Psoas muscle (tissue), 8 donors: ENCODE results near the gene IQCE. TPM values are rescaled to one million over a fixed set of nuclear protein-coding genes. Genes with fewer than 3 reads are reported as not detected.

ENCODE experiments used
- ATAC-seq, 4 donors: fragments of 200-7000 bp; cut with Tn5 transposase; one replicate each; pipeline ENCODE4 v1.9.1; 2020; ENCODE audit warnings: moderate library complexity in 3 of 4, mild to moderate bottlenecking in 2 of 4
- DNase-seq, 2 donors: peaks; one replicate each; pipeline ENCODE4 v3.0.0-alpha.2; 2020
- H3K27ac ChIP-seq: fragments of 200-600 bp; one replicate; pipeline ENCODE4 v1.8.0; 2022
- H3K27me3 ChIP-seq, 3 donors: fragments of 200-600 bp in 1 of 3; one replicate each; pipeline versions ENCODE4 v1.6.1 to v1.8.0; 2013 to 2022; ENCODE audit warnings: low read length in 2 of 3, mild to moderate bottlenecking in 2 of 3, moderate library complexity in 1 of 3; ENCODE audit not compliant: insufficient read depth in 3 of 3
- H3K36me3 ChIP-seq, 2 donors: fragments of 200-600 bp in 1 of 2; one replicate each; pipeline versions ENCODE4 v1.6.1 to v1.8.0; 2013 to 2022; ENCODE audit warnings: low read depth in 1 of 2, mild to moderate bottlenecking in 1 of 2, moderate library complexity in 1 of 2; ENCODE audit not compliant: insufficient read depth in 1 of 2
- H3K4me1 ChIP-seq: fragments of 200-600 bp; one replicate; pipeline ENCODE4 v1.8.0; 2022
- H3K4me3 ChIP-seq: fragments of 200-600 bp; one replicate; pipeline ENCODE4 v1.8.0; 2022; ENCODE audit warnings: mild to moderate bottlenecking
- H3K9me3 ChIP-seq: fragments of 200-600 bp; one replicate; pipeline ENCODE4 v1.8.0; 2022
- CTCF ChIP-seq: fragments of 200-600 bp; IDR thresholded peaks from one replicate; pipeline ENCODE4 v1.8.0; 2022; ENCODE audit warnings: antibody characterized with exemption
- WGBS, 3 donors: extraction: QIAGEN DNeasy Blood & Tissue Kit; methylation state at CpG; one replicate each; pipeline versions ENCODE4 v1.1.6 to v1.1.7; 2013; 5-methylcytosine and 5-hydroxymethylcytosine counted together
- intact Hi-C, 2 donors: fragments of 100-400 bp; cut with DNase I; formaldehyde crosslinking; loops; one replicate each; pipeline versions ENCODE4 v1.11.0 to v1.14.2; 2022
- polyA plus RNA-seq, 3 donors: library from polyadenylated mRNA; stranded (reverse); fragments of 200-250 nt; gene quantifications; one replicate each; pipeline ENCODE4 v1.2.3, GENCODE V29; 2013
- total RNA-seq, 4 donors: library from RNA; stranded (reverse); fragmentation: NEBNext Ultra II Directional in 2 of 4; extraction: Animal tissue kit (Norgen Biotek cat#: 25700) in 2 of 4; gene quantifications; one replicate each; pipeline versions ENCODE4 v1.2.1 to v1.2.4, GENCODE V29; 2021 to 2023
- donor health status: healthy with polysubstance abuse.
- donor health status: DM: no; HTN: no; CAD: no; lungs with moderate emphysema.
- donor health status: Bipolar disorder and iron deficiency.
- donor health status: healthy.
- donor health status: DM: yes; HTN: yes; CAD: no.
- donor health status: DM: no; HTN: no; CAD: no.
- donor health status: DM: no; HTN: no; CAD: no.
- donor health status: DM: yes; HTN: yes; CAD: no.

IQCE gene
- total and polyA plus RNA-seq, 7 donors: 2.4 to 9.6 (median 6.6) TPM

GRCh38 chr7:2513702-2514101 lies 45.1 kb upstream of the IQCE start:
- WGBS, 3 donors: 49 to 69% (median 59%) methylated on average over 7 of the region's 7 CpGs
- Histone ChIP-seq H3K4me3 (no peak overlapping the region), H3K9me3 (no peaks in the 10 kb centered on the region), H3K4me1 (peaks cover 9% of the 10 kb centered on the region), H3K36me3 (no peaks in the 10 kb centered on the region), H3K27ac (no peak overlapping the region), H3K27me3 (peaks cover 0 to 4% (median 0%) of the 10 kb centered on the region in 3 donors)
- ATAC-seq (no peak), DNase-seq (no peak)
- no peak for TF ChIP-seq CTCF
- intact Hi-C loops: no loop called here

- no peak for TF ChIP-seq CTCF
- Histone ChIP-seq H3K4me1 (no peaks in the 10 kb centered on the region), H3K27me3 (peaks cover 0 to 4% (median 0%) of the 10 kb centered on the region in 3 donors), H3K9me3 (no peaks in the 10 kb centered on the region), H3K36me3 (no peaks in the 10 kb centered on the region), H3K27ac (no peak overlapping the region), H3K4me3 (no peak overlapping the region)
- no peak for ATAC-seq
- WGBS, 3 donors: 79 to 97% (median 85%) methylated on average over 9 of the region's 9 CpGs
- DNase-seq: no peak
- intact Hi-C loops: no loop called here
Measured at GRCh38 chr7:2514473-2515423, 44.0 kb upstream of the IQCE start.

GRCh38 chr7:2515424-2516193 lies 43.2 kb upstream of the IQCE start:
- TF ChIP-seq CTCF: no peak
- H3K9me3 ChIP-seq: no peaks in the 10 kb centered on the region
- no peak for ATAC-seq
- H3K4me3 ChIP-seq: no peak overlapping the region
- 48 to 68% (median 56%) methylated on average over 15 of the region's 15 CpGs for WGBS, 3 donors
- intact Hi-C loops: no loop called here
- H3K27ac ChIP-seq: no peak overlapping the region
- H3K36me3 ChIP-seq: no peaks in the 10 kb centered on the region
- peaks cover 0 to 8% (median 4%) of the 10 kb centered on the region in 3 donors for H3K27me3 ChIP-seq
- no peak for DNase-seq
- no peaks in the 10 kb centered on the region for H3K4me1 ChIP-seq

- intact Hi-C loops: no loop called here
- H3K4me3 ChIP-seq: no peak overlapping the region
- H3K4me1 ChIP-seq: no peaks in the 10 kb centered on the region
- no peak overlapping the region for H3K27ac ChIP-seq
- no peaks in the 10 kb centered on the region for H3K9me3 ChIP-seq
- WGBS, 3 donors: 49 to 76% (median 56%) methylated on average over 8 of the region's 8 CpGs
- DNase-seq (no peak), ATAC-seq (no peak)
- peaks cover 0 to 10% (median 7%) of the 10 kb centered on the region in 3 donors for H3K27me3 ChIP-seq
- TF ChIP-seq CTCF: no peak
- no peaks in the 10 kb centered on the region for H3K36me3 ChIP-seq
Measured at GRCh38 chr7:2516194-2516555, 42.6 kb upstream of the IQCE start.
